ENCODE results near the gene CAMK1D. TPM values are rescaled to one million over a fixed set of nuclear protein-coding genes. Genes with fewer than 3 reads are reported as not detected.

CAMK1D gene
- total RNA-seq, 1 donor from 2014 or later, result 7.6 TPM

- H3K27me3 Mint-ChIP-seq (ENCODE audit: low read depth), result no peaks in the 10 kb centered on the region
- peaks cover 2% of the 10 kb centered on the region for H3K9me3 Mint-ChIP-seq
- H3K4me1 Mint-ChIP-seq, result no peaks in the 10 kb centered on the region
- no peaks in the 10 kb centered on the region for H3K36me3 Mint-ChIP-seq
- no peak for TF ChIP-seq CTCF (IDR thresholded peaks at IDR 0.05; ENCODE audit: unreplicated experiment)
- no peak overlapping the region for H3K27ac Mint-ChIP-seq
- DNase-seq (ENCODE audit: low spot score in 2 of 2, unreplicated experiment in 2 of 2), result no peak
- no peak overlapping the region for H3K4me3 Mint-ChIP-seq
Measured at GRCh38 chr10:12369982-12370381, 20.6 kb downstream of the CAMK1D start.

GRCh38 chr10:12372846-12373245 is 23.5 kb downstream of the CAMK1D start:
- DNase-seq (ENCODE audit: low spot score in 2 of 2, unreplicated experiment in 2 of 2), result no peak
- no peak for TF ChIP-seq CTCF (IDR thresholded peaks at IDR 0.05; ENCODE audit: unreplicated experiment)
- Mint-ChIP-seq H3K36me3 (no peaks in the 10 kb centered on the region), H3K4me3 (no peak overlapping the region), H3K27me3 (ENCODE audit: low read depth) (peaks cover 2% of the 10 kb centered on the region), H3K9me3 (no peaks in the 10 kb centered on the region), H3K27ac (no peak overlapping the region), H3K4me1 (no peaks in the 10 kb centered on the region)

- Mint-ChIP-seq H3K36me3 (no peaks in the 10 kb centered on the region), H3K27ac (no peak overlapping the region), H3K27me3 (ENCODE audit: low read depth) (peaks cover 2% of the 10 kb centered on the region), H3K4me3 (no peak overlapping the region), H3K4me1 (no peaks in the 10 kb centered on the region), H3K9me3 (no peaks in the 10 kb centered on the region)
- no peak for TF ChIP-seq CTCF (IDR thresholded peaks at IDR 0.05; ENCODE audit: unreplicated experiment)
- no peak for DNase-seq (ENCODE audit: low spot score in 2 of 2, unreplicated experiment in 2 of 2)
Measured at GRCh38 chr10:12375076-12375504, 25.7 kb downstream of the CAMK1D start.

- no peak overlapping the region for H3K4me3 Mint-ChIP-seq
- no peak overlapping the region for H3K27ac Mint-ChIP-seq
- H3K36me3 Mint-ChIP-seq, result no peaks in the 10 kb centered on the region
- TF ChIP-seq CTCF (IDR thresholded peaks at IDR 0.05; ENCODE audit: unreplicated experiment), result no peak
- DNase-seq (ENCODE audit: low spot score in 2 of 2, unreplicated experiment in 2 of 2), result no peak
- no peaks in the 10 kb centered on the region for H3K4me1 Mint-ChIP-seq
- H3K9me3 Mint-ChIP-seq, result no peaks in the 10 kb centered on the region
- H3K27me3 Mint-ChIP-seq (ENCODE audit: low read depth), result peaks cover 2% of the 10 kb centered on the region
Measured at GRCh38 chr10:12376211-12376610, 26.9 kb downstream of the CAMK1D start.

- H3K27me3 Mint-ChIP-seq (ENCODE audit: low read depth), result peaks cover 6% of the 10 kb centered on the region
- DNase-seq (ENCODE audit: low spot score in 2 of 2, unreplicated experiment in 2 of 2), result no peak
- no peak for TF ChIP-seq CTCF (IDR thresholded peaks at IDR 0.05; ENCODE audit: unreplicated experiment)
- H3K4me3 Mint-ChIP-seq, result no peak overlapping the region
- no peaks in the 10 kb centered on the region for H3K9me3 Mint-ChIP-seq
- no peaks in the 10 kb centered on the region for H3K4me1 Mint-ChIP-seq
- H3K27ac Mint-ChIP-seq, result no peak overlapping the region
- H3K36me3 Mint-ChIP-seq, result no peaks in the 10 kb centered on the region
Measured at GRCh38 chr10:12377658-12378290, 28.4 kb downstream of the CAMK1D start.

GRCh38 chr10:12380999-12381398 is 31.7 kb downstream of the CAMK1D start:
- H3K27me3 Mint-ChIP-seq (ENCODE audit: low read depth), result peaks cover 28% of the 10 kb centered on the region
- no peaks in the 10 kb centered on the region for H3K4me1 Mint-ChIP-seq

More at GRCh38 chr10:12380999-12381398, 31.7 kb downstream of the CAMK1D start:
- Mint-ChIP-seq H3K27ac (no peak overlapping the region), H3K4me3 (no peak overlapping the region), H3K36me3 (no peaks in the 10 kb centered on the region), H3K9me3 (peaks cover 15% of the 10 kb centered on the region)
- no peak for DNase-seq (ENCODE audit: low spot score in 2 of 2, unreplicated experiment in 2 of 2)
- no peak for TF ChIP-seq CTCF (IDR thresholded peaks at IDR 0.05; ENCODE audit: unreplicated experiment)

Data from mesothelial cell of epicardium (in vitro differentiated cells).